Endothelial cell (in vitro differentiated cells): ENCODE data around the gene TMTC1. TPM values are rescaled to one million over a fixed set of nuclear protein-coding genes. Genes with fewer than 3 reads are reported as not detected.

Experiments used
- DNase-seq: peaks from one replicate; pipeline ENCODE4 v3.0.0; 2021; ENCODE audit warnings: low spot score
- H3K27ac Mint-ChIP-seq: one replicate; pipeline ENCODE4 v1.8.0; 2021; ENCODE audit warnings: mixed read lengths, inconsistent platforms; ENCODE audit not compliant: unreplicated experiment
- H3K27me3 Mint-ChIP-seq: one replicate; pipeline ENCODE4 v1.8.0; 2021; ENCODE audit warnings: mild to moderate bottlenecking, moderate library complexity, mixed read lengths, inconsistent platforms; ENCODE audit not compliant: unreplicated experiment
- H3K36me3 Mint-ChIP-seq: one replicate; pipeline ENCODE4 v1.8.0; 2021; ENCODE audit warnings: mild to moderate bottlenecking, low read depth, mixed read lengths, inconsistent platforms; ENCODE audit not compliant: unreplicated experiment
- H3K4me1 Mint-ChIP-seq: one replicate; pipeline ENCODE4 v1.8.0; 2021; ENCODE audit warnings: mild to moderate bottlenecking, mixed read lengths, inconsistent platforms; ENCODE audit not compliant: unreplicated experiment
- H3K4me3 Mint-ChIP-seq: one replicate; pipeline ENCODE4 v1.8.0; 2021; ENCODE audit warnings: mild to moderate bottlenecking, mixed read lengths, inconsistent platforms; ENCODE audit not compliant: unreplicated experiment
- H3K9me3 Mint-ChIP-seq: one replicate; pipeline ENCODE4 v1.8.0; 2021; ENCODE audit warnings: mixed read lengths, inconsistent platforms; ENCODE audit not compliant: unreplicated experiment
- CTCF ChIP-seq: fragments of 200-600 bp; sonication (generic); IDR thresholded peaks from one replicate; pipeline ENCODE4 v1.5.0; 2021; ENCODE audit warnings: antibody characterized with exemption; ENCODE audit not compliant: unreplicated experiment
- total RNA-seq: library from RNA; stranded (reverse); fragmentation: NEBNext Ultra II Directional; extraction: Animal tissue kit (Norgen Biotek cat#: 25700); gene quantifications from one replicate; pipeline ENCODE4 v1.2.1, GENCODE V29; 2021; ENCODE audit not compliant: unreplicated experiment

The TMTC1 gene
- total RNA-seq, 1 donor from 2014 or later = 0.95 TPM

- H3K4me3 Mint-ChIP-seq = no peak overlapping the region
- H3K9me3 Mint-ChIP-seq = no peaks in the 10 kb centered on the region
- H3K36me3 Mint-ChIP-seq = no peaks in the 10 kb centered on the region
- TF ChIP-seq CTCF = no peak
- no peak for DNase-seq
- H3K4me1 Mint-ChIP-seq = peaks cover 12% of the 10 kb centered on the region
- H3K27ac Mint-ChIP-seq = no peak overlapping the region
- peaks cover 1% of the 10 kb centered on the region for H3K27me3 Mint-ChIP-seq
Observed at GRCh38 chr12:29499235-29499634, 284.5 kb downstream of the TMTC1 start.

- H3K4me1 Mint-ChIP-seq = peaks cover 6% of the 10 kb centered on the region
- DNase-seq = no peak
- no peak within 1 kb of the TSS for H3K27ac Mint-ChIP-seq
- peaks cover 1% of the 10 kb centered on the region for H3K27me3 Mint-ChIP-seq
- TF ChIP-seq CTCF = no peak
- no peaks in the 10 kb centered on the region for H3K36me3 Mint-ChIP-seq
- no peak within 1 kb of the TSS for H3K4me3 Mint-ChIP-seq
- no peaks in the 10 kb centered on the region for H3K9me3 Mint-ChIP-seq
Observed at GRCh38 chr12:29497588-29497987, 286.2 kb downstream of the TMTC1 start, which contains the start of gene OVCH1. Gene OVCH1 (minus strand): TSS chr12:29497686. CDS start chr12:29497686, 0 bp downstream.

- no peak for TF ChIP-seq CTCF
- H3K27me3 Mint-ChIP-seq = no peaks in the 10 kb centered on the region
- no peak overlapping the region for H3K4me3 Mint-ChIP-seq
- H3K27ac Mint-ChIP-seq = no peak overlapping the region
- H3K4me1 Mint-ChIP-seq = no peaks in the 10 kb centered on the region
- no peak for DNase-seq
- no peaks in the 10 kb centered on the region for H3K9me3 Mint-ChIP-seq
- H3K36me3 Mint-ChIP-seq = no peaks in the 10 kb centered on the region
Observed at GRCh38 chr12:29492891-29493290, 290.9 kb downstream of the TMTC1 start.

- no peak for TF ChIP-seq CTCF
- Mint-ChIP-seq H3K27ac (no peak overlapping the region), H3K4me3 (no peak overlapping the region), H3K27me3 (no peaks in the 10 kb centered on the region), H3K36me3 (no peaks in the 10 kb centered on the region), H3K4me1 (no peaks in the 10 kb centered on the region), H3K9me3 (no peaks in the 10 kb centered on the region)
- DNase-seq = no peak
Observed at GRCh38 chr12:29486972-29487371, 296.8 kb downstream of the TMTC1 start.

- Mint-ChIP-seq H3K27ac (no peak overlapping the region), H3K9me3 (no peaks in the 10 kb centered on the region), H3K4me3 (no peak overlapping the region), H3K4me1 (peaks cover 3% of the 10 kb centered on the region), H3K36me3 (no peaks in the 10 kb centered on the region), H3K27me3 (peaks cover 2% of the 10 kb centered on the region)
- TF ChIP-seq CTCF = no peak
- DNase-seq = no peak
Observed at GRCh38 chr12:29463198-29463597, 320.5 kb downstream of the TMTC1 start.
